Nephron progenitor cell (in vitro differentiated cells): ENCODE data around the gene CHPF.

ENCODE experiments used
- DNase-seq: peaks from one replicate; pipeline ENCODE4 v3.0.0; 2021
- H3K27ac Mint-ChIP-seq: 2 replicates; pipeline ENCODE4 v1.8.0; 2021; ENCODE audit warnings: mild to moderate bottlenecking, moderate library complexity, mixed read lengths
- H3K27me3 Mint-ChIP-seq: 2 replicates; pipeline ENCODE4 v1.8.0; 2021; ENCODE audit warnings: mild to moderate bottlenecking, low read depth, mixed read lengths; ENCODE audit not compliant: poor library complexity
- H3K36me3 Mint-ChIP-seq: 2 replicates; pipeline ENCODE4 v1.8.0; 2021; ENCODE audit warnings: low read depth, mixed read lengths
- H3K4me1 Mint-ChIP-seq: 2 replicates; pipeline ENCODE4 v1.8.0; 2021; ENCODE audit warnings: mixed read lengths
- H3K4me3 Mint-ChIP-seq: 2 replicates; pipeline ENCODE4 v1.8.0; 2021; ENCODE audit warnings: mild to moderate bottlenecking, moderate library complexity, mixed read lengths
- H3K9me3 Mint-ChIP-seq: 2 replicates; pipeline ENCODE4 v1.8.0; 2021; ENCODE audit warnings: mild to moderate bottlenecking, moderate library complexity, mixed read lengths
- TF ChIP-seq, protein P1 (sequence below): fragments of 200-600 bp; sonication (generic); IDR thresholded peaks from 2 replicates; pipeline ENCODE4 v1.5.0; 2021; ENCODE audit warnings: antibody characterized with exemption

The CHPF gene

DNA sequence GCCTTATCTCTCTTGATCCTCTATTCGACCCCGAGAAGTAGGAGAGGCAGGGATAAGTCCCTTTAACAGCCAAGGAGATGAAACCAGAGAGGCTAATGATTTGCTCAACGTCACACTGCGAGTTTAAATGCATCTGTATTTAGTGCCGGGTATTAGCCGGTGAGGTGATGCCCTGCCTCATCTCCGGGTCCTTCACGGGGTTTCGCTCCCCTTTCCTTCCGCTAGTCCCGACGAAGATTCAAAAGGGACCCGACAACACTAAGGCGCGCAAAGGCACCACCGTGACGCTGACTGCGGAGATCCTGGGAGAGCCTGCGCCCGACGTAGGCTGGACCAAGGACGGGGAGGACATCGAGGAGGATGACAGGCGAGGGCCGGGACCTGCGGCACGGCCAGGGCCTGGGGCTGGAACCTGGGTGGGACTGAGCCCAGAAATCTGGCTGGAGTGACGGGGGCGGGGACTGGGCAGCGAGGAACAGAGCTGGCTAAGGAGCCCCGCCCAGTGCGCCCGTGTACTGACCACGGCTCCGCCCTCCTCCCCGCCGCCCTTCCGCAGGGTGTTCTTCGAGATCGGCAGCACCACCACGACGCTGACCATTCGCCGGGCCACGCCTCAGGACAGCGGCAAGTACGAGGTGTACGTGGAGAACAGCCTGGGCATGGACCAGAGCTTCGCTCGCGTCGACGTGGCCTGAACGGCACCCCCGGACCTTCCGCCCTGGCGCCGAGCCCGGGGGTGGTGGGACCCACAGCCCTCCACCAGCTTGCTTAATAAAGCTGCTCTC lies 45.9 kb downstream of the CHPF start:
- H3K27ac Mint-ChIP-seq = no peak overlapping the region
- H3K4me1 Mint-ChIP-seq = peaks cover 69% of the 10 kb centered on the region
- peak; percentile 82 for DNase-seq
- peak overlapping the region; percentile 88 for H3K4me3 Mint-ChIP-seq
- H3K27me3 Mint-ChIP-seq = peaks cover 69% of the 10 kb centered on the region
- TF ChIP-seq, protein P1, sequence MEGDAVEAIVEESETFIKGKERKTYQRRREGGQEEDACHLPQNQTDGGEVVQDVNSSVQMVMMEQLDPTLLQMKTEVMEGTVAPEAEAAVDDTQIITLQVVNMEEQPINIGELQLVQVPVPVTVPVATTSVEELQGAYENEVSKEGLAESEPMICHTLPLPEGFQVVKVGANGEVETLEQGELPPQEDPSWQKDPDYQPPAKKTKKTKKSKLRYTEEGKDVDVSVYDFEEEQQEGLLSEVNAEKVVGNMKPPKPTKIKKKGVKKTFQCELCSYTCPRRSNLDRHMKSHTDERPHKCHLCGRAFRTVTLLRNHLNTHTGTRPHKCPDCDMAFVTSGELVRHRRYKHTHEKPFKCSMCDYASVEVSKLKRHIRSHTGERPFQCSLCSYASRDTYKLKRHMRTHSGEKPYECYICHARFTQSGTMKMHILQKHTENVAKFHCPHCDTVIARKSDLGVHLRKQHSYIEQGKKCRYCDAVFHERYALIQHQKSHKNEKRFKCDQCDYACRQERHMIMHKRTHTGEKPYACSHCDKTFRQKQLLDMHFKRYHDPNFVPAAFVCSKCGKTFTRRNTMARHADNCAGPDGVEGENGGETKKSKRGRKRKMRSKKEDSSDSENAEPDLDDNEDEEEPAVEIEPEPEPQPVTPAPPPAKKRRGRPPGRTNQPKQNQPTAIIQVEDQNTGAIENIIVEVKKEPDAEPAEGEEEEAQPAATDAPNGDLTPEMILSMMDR = no peak
- H3K9me3 Mint-ChIP-seq = no peaks in the 10 kb centered on the region
- H3K36me3 Mint-ChIP-seq = no peaks in the 10 kb centered on the region

- no peak for DNase-seq
- Mint-ChIP-seq H3K4me1 (peaks cover 62% of the 10 kb centered on the region), H3K36me3 (no peaks in the 10 kb centered on the region), H3K4me3 (peak overlapping the region; percentile 88), H3K27me3 (peaks cover 76% of the 10 kb centered on the region), H3K27ac (no peak overlapping the region), H3K9me3 (no peaks in the 10 kb centered on the region)
- TF ChIP-seq, protein P1 = no peak
Observed at GRCh38 chr2:219496825-219497494, 46.6 kb downstream of the CHPF start.

DNA sequence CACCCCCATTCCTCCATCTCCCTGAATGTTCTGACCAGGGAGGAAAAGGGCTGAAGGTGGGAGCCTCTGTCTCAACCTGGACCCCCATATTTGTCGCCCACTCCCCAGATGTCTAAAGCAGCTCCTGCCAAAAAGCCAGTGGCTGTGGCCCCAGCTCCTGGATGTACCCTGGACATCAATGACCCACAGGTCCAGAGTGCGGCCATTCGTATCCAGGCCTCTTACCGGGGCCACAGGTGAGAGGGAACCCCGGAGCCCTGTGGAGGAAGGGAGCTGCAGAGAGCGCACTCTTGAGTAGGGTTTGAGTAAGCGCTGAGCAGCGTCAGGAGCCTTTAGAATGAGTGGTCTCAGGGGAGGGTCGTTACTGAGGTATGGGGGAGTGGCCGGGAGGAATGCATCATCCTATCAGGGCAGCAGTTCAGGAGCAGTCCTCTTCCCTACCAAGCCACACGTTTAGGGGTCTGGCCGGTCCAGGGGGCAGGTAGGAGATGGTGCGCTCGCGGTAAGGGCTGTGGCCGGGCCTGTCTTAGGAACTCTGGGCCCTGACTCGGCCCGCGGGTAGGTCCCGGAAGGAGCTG lies 47.3 kb downstream of the CHPF start:
- no peaks in the 10 kb centered on the region for H3K36me3 Mint-ChIP-seq
- peaks cover 56% of the 10 kb centered on the region for H3K4me1 Mint-ChIP-seq
- H3K27ac Mint-ChIP-seq = no peak overlapping the region
- H3K9me3 Mint-ChIP-seq = no peaks in the 10 kb centered on the region
- TF ChIP-seq, protein P1 = no peak
- DNase-seq = no peak
- H3K4me3 Mint-ChIP-seq = peak overlapping the region; percentile 70
- peaks cover 79% of the 10 kb centered on the region for H3K27me3 Mint-ChIP-seq

GRCh38 chr2:219495531-219496122 lies 48.0 kb downstream of the CHPF start:
- no peak overlapping the region for H3K4me3 Mint-ChIP-seq
- peaks cover 48% of the 10 kb centered on the region for H3K4me1 Mint-ChIP-seq
- DNase-seq = peak; percentile 78
- H3K36me3 Mint-ChIP-seq = no peaks in the 10 kb centered on the region
- TF ChIP-seq, protein P1 = no peak
- no peaks in the 10 kb centered on the region for H3K9me3 Mint-ChIP-seq
- no peak overlapping the region for H3K27ac Mint-ChIP-seq
- peaks cover 83% of the 10 kb centered on the region for H3K27me3 Mint-ChIP-seq

- Mint-ChIP-seq H3K36me3 (no peaks in the 10 kb centered on the region), H3K27ac (no peak overlapping the region), H3K9me3 (no peaks in the 10 kb centered on the region), H3K27me3 (peaks cover 89% of the 10 kb centered on the region), H3K4me1 (peaks cover 43% of the 10 kb centered on the region), H3K4me3 (no peak overlapping the region)
- TF ChIP-seq, protein P1 = peak; percentile 58
- DNase-seq = no peak
Observed at GRCh38 chr2:219494952-219495530, 48.6 kb downstream of the CHPF start.
